ENCODE measurements around the gene TCF7L2.

TCF7L2 gene

DNA sequence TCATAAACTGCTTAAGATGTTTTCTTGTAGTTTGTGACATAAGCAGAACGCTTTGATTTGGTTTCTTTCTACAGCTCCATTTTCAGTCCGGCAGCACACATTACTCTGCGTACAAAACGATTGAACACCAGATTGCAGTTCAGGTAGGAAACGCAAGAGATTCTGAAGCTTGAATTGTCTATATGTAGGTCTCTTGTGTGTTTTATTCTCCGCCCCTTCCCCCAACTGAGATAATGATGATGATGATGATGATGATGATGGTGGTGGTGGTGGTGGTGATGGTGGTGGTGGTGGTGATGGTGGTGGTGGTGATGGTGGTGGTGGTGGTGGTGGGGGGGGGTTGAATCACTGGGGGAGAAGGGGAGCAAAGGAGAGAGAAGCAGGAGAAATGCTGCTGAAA is 14.4 kb downstream of the TCF7L2 start:
- DNase-seq (ENCODE audit: low spot score) = no peak

DNA sequence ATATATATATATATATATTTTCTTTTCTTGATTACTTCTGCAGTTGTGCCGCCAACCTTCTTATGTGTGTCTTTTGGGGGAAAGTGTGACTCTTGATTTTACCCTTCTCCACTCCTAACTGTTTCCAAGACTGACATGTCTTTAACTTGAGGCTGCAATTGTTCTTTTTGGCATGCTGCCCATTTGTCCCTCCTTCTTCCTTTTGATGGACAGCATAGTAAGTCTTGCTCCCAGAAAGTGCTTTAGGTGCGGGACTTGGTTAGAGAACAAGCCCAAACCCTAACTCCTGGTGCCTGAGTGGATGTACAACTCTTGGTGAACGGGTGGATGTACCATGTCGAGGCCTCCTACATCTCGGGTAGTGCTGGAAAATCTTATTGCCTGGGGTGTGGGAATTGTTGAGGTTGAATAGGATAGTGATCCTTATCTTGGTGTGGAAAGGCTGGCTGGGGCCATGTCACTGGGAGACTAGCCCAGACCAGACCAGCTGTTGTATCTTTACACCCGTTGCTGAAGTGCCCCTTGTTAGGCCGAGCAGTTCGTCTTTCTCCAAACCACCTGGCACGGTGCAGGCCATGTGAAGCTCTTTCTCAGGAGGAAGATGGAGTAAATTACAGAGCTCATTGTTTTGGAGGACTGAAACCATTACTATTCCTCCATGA is 16.3 kb downstream of the TCF7L2 start:
- DNase-seq (ENCODE audit: low spot score) = no peak

DNA sequence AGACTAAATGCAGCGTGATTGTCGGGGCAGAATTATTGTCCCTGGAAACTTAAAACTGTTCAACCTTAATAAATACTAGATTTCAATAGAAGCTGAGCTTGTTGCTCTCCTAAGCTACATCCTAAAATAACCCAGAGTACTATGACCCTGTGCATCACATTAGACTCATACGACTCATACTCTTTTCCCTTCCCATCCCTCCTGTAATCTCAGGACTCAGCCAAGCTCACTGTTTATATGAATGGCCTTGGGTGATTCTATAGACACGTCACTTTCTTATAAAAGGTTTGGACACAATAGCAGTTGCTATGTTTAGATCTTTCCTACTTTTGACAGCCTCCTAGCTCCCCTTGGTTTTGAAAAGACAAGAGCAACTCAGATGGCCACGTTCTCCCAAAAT is 17.2 kb downstream of the TCF7L2 start:
- no peak for DNase-seq (ENCODE audit: low spot score)

DNA sequence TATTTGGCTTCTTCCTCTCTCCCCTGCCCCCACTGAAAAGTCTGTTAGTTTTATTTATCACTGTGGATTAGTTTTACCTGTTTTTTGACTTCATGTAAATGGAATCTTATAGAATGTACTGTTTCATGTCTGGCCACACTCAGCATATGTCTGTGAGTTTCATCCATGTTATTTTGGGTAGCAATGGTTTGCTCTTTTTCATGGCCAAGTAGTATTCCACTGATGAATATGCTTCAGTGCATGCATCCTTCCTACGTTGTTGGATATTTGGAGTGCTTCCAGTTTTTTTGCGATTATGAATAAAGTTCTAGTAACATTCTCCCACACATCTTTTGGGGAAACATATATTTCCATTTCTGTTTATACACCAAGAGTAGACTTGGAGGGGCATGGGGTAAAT is 19.1 kb downstream of the TCF7L2 start:
- no peak for DNase-seq (ENCODE audit: low spot score)

DNA sequence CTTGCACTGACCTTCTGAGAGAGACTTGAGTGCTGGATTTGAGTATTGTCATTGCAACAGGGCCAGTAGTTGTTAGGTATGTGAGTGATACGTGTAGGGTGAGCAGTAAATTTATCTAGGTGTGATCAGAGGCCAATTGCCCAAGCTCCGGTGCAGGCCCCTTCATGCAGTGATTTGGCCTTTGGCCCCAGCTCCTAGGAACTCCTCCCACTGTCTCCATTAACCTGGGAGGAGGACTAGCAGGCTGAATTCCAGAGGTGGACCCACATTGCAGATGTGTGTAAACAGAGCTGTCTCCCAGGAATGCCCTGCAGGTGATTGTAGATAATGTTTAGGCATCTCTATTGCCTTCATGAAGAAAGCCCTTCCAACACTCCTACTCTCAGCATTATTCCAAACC is 19.5 kb downstream of the TCF7L2 start:
- DNase-seq (ENCODE audit: low spot score) = no peak

DNA sequence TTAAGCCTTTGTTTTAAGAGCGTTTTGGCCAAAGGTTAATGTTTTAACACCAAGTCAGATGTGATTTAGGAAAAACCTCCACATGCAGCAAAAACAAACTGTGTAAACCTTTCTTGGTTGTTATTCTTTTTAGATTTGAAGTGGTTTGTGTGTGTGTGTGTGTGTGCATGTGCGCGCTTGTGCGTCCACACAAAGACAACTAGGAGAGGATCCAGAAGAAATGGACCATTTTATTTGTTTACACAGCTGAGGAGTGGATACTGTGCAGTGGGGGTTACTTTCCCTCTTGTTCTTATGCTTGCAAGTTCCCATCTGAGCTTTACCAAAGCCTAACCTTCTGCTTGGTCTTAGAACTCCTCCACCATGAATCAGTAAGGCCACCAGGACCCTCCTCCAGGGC is 20.0 kb downstream of the TCF7L2 start:
- DNase-seq (ENCODE audit: low spot score) = no peak

DNA sequence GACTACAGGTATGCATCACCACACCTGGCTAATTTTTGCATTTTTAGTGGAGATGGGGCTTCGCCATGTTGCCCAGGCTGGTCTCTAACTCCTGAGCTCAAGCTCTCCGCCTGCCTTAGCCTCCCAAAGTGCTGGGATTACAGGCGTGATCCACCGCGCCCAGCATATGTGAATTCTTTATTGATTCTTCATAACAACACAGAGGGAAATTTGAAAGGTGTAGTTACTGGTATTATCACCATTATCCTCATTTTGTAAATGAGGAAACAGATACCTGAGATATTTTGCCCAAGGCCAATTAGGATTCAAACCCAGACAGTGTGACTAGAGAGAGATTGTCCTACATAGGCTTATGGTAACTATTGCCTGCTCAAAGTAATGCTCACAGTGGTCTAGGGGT is 22.6 kb downstream of the TCF7L2 start:
- no peak for DNase-seq (ENCODE audit: low spot score)

DNA sequence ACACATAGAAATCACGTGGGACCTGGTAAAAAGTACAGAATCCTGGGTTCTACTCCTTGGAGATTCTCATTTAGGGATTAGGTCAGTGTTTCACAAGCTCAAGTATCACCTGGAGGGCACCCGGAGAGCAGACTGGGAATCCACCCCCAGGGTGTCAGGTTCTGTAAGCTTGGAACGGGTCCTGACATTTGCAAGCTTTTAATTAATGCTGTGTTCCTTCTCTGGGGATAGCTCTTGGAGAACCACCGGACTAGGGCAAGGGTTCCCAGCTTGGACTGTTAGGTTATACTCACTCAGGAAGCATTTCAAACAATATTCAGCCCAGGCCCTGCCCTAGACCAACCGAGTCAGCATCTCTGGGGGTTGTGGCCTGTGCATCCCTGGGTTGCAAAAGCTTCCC is 23.0 kb downstream of the TCF7L2 start:
- no peak for DNase-seq (ENCODE audit: low spot score)

DNA sequence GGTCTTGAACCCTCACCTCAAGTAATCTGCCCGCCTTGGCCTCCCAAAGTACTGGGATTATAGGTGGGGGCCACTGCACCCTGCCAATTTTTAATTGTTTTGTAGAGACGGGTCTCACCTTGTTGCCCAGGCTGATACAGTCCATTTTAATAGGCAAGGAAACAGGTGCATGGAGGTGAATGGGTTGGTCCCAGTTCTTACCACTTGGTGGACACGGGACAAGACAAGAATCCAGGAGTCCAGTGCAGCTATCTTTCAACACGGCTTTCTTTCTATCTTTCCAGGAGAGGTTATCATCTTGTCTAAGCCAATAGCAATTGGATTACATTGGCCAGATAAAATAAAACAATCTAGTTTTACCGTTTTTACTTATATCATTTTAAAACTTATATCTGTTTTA is 23.8 kb downstream of the TCF7L2 start:
- no peak for DNase-seq (ENCODE audit: low spot score)

DNA sequence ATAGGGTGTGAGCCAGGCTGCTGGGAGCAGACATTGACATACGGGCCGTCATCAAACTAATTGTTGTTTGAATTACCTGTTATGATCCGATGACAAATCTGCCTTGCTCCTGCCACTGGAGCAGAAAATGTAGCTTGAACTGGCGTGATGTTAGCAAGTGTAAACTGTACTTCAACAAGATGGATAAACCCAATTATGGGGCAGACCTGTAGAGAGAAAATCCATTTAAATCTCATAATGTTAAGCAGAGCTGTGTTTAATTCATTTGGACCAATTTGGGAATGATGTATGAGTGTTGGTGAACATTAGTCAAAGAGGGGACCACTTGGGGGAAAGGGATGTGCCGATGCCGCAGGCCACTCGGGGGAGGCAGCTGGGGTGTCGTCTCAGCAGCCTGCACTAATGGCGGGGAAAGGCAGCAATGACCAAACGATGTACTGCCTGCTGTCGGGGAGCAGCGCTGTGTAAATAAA is 27.4 kb downstream of the TCF7L2 start:
- no peak for DNase-seq (ENCODE audit: low spot score)

DNA sequence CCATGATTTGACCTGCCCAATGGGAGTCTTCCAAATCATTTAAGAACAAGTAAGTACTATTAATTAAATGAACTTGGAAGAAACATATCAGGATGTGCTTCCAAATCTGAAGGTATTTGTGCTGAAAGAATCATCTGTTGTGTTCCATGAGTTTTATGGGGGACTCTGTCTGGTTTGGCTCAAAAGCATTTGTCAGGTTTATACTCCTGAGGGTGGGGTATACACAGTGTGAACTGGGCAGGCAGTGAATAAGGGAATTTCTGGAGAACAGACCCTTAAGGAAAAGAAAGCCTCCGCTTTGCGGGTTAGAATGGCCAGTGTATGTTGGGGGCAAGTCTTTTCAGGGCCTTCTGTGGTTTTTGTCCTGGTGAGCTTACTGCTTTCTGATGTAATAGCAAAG is 29.9 kb downstream of the TCF7L2 start:
- DNase-seq (ENCODE audit: low spot score) = no peak

DNA sequence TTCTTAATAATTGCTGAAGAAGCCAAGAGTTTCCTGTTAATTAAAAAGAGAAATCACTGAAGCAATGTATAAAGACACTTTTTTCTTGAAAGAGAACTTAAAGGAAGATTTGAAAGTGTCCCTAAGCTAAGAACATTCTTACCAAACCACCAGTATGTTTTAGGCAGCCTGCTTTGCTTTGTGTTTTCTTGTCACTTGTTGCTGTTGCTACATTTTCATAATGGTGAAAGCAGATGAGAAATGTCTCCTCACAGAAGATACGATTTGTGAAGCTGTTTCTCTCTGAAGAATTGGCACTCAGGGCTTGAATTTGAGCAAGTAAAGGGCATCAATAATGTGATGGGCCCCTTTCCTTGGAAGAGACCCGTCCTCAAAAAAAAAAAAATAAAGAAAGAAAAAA is 30.9 kb downstream of the TCF7L2 start:
- DNase-seq (ENCODE audit: low spot score) = no peak

DNA sequence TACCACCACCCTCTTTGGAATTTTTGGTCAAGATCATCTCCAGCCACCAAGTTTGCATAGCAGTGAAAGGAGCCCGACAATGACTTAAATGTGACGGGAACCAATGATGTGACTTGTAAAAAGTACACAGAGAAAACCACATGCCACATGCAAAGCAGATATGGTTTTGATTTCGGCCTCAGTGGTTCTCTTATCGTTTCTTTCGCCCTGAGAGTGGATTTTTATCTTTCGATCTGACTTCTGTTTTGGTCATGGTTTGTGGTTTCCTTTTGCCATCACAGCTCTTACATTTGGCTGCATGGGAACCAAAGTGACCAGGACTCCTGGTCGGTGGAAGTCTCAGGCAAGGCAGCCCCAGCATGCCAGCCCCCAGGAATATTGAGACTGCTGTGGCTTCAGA is 31.5 kb downstream of the TCF7L2 start:
- DNase-seq (ENCODE audit: low spot score) = no peak

DNA sequence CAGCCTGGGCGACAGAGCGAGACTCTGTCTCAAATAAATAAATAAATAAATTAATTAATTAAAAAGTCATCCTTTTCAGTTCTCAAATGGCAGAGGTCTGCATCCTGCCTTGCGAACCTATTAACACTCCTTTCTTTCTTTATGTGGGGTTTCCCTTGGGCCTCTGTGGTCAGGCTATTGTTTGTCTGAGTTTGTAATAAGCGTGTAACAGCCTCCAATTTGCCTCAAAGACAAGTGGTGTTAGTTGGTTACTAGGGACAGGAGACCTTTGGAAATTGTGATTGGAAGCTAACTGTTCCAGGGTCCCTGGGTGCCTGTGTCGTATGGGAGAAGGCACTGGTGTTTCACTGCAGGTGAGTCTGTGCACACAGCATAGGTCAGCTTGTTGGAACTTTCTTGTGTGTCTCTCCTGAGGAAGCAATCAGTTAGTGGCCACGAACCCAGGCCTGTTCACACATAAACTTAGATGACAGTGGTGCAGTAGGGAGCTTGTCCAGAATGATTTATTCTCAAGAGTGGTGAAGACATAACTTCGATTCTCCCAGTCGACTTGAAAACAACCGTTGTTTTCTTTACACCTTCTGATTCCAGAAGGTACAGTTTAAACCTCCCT is 33.5 kb downstream of the TCF7L2 start:
- DNase-seq (ENCODE audit: low spot score) = no peak

DNA sequence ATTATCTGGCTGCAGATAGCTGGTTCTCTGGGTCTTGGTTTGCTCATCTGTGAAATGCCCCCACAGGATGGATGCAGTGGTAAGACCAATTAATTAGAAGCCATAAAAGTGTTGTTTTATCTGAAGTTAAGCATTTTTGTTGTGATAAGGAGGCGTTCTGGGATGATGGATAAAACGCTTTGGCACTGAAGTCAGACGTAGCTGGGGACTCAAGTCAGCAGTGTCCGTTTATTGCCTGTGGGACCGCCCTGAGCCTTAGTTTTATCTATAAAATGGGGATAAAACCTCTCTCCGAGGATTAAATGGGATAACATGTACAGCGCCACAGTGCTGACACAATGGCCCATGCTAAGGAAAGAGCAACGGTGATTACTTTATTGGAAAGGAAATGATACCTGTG is 34.7 kb downstream of the TCF7L2 start:
- no peak for DNase-seq (ENCODE audit: low spot score)

DNA sequence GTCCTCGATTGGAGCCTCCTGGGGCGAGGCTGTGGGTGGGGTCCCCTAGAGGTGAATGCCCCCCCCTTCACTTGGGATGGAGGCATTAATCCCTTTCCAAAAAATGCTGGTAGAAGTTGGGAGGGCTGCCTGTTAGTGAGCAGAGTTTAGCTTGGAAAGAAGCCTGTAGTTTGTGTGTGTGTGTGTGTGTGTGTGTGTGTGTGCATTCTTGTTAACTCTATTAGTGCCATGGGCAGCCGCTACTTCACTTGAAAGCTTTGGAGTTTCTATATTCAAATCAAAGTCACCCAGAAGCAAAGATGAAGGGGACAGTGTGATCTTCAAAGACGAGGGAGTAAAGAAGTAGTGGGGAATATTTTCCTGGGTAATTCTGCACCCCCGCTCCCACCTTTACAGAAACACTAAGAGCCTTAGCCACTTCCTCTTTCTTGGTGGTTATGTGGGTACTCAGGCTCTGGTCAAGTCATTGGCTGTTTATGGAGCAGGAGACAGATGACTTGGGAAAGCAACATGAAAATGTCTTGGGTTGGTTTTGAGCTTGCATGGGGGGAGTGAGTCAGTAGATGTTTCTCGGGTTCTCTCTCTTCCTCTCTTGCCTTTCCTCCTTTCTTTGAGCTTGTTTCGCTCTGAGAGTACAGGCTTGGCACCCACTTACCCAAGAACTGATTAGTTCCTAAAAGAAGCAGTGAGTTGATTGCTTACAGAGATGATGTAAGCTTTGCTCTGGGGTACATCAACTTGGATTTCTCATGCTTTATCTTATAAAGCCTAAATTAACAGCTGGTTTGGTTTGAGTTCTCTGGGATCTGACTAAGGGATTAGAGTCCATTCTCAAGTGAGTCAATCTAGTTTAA is 35.9 kb downstream of the TCF7L2 start:
- no peak for DNase-seq (ENCODE audit: low spot score)

DNA sequence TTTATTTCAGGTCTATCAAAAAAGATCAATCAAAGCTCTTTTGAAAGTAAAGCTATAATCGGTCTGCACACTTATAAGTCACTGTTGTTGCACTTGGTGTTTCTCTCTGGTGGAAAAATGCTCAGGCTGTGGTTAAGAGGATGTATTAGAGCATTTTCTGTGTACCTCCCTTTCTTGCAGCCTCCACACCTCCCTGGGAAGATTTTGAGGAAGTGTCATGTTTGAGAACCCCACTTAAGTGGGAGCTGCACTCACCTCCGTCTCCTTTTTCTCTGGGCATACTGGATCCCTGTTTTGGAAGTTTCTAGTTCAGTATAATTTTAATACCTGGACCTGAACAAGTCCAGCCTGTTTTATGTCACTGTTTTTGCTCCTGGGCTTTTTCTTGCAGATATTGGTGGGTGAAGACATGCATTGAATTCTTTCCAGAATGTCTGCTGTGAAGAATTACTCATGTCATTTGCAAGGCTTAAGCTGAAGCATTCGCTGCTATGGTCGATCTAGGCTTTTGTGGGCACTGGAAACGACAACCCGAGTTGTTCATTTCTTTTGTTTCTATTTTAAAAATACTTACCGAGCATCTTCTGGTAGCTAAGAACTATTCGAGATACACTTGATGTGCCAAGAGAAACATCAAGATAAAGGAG is 36.6 kb downstream of the TCF7L2 start:
- no peak for DNase-seq (ENCODE audit: low spot score)

DNA sequence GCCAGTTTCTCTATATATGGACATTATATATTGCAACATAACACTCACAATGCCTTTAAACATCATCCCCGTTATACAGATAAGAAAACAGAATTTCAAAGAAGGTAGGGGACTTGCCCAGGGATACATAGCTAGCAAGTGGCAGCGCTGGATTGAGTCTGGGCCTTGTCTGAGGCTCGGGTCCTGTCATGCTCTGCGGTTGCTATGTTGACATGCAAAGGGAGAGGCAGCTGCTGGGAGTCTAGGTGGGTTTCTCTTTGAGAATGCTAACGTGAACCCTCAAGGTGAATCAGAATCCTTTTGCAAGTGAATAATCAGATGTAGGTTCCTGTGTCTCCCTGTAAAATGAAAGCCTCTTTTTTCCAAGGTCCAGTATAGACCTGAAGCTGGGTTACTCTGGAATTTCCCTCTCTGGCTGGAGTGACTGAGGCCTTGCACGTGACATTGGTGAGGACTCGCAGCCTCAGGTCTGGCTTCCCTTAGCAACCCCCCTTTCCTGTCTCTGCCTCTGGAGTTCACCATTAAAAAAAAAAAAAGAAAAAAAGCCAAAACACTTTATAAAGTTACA is 38.9 kb downstream of the TCF7L2 start:
- no peak for DNase-seq (ENCODE audit: low spot score)

DNA sequence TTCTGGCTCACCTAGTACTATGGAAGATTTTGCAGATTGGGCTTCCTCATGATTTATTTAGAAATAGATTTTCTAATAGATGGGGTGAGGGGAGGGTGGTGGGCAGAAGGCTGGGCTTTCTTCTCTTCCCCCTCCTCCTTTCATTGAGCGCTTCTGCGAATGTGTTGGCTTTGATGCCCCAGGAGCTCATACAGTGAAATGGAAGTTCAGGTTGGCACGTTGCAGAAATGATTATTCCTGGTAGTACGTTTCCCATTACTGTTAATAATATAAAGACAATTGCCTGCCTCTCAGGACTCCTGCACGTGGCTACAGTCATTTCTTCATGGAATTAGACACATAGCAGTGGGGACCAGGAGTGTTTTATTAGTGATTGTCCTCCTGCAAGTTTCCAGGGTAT is 39.8 kb downstream of the TCF7L2 start:
- DNase-seq (ENCODE audit: low spot score) = no peak

DNA sequence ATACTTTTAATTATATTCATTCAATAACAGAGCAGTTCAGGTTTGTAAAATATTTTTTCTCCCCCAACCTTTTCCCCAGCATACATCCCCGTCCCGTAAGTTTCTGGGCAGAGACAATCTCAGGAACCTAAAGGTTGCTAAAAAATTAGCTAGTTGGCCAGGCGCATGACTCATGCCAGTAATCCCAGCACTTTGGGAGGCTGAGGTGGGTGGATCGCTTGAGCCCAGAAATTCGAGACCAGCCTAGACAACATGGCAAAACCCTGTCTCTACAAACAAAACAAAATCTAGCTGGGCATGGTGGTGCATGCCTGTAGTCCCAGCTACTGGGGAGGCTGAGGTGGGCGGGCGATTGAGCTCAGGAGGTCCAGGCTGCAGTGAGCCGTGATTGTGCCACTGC is 40.2 kb downstream of the TCF7L2 start:
- no peak for DNase-seq (ENCODE audit: low spot score)

DNA sequence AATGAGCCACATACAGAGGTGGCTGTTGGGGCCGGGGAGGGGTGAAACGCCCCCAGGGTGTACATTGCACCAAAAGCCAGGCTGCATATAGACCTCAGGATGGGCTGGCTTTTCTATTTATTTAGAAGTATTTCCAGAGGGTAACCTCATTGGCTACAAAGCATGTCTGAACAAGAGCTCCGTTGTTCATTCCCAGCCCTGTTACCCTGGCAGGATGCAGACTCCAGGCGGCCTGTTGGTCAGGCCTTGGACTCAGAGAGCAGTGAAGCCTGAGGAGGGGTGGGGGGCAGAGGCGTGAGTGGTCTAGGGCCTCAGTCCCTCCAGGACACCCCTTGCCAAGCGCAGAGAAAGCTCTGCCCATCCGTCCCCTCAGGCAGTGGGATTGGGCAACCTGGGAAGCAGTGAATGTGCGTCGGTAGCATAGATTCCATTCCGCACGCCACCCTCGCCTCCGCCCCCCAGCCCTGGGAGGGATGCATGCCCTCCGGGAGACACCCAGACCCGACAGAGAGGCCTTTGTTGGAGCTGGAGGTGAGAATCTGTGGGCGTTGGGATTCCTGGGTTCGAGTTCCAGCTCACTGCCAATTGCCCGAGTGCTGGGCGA is 41.9 kb downstream of the TCF7L2 start:
- no peak for DNase-seq (ENCODE audit: low spot score)

DNA sequence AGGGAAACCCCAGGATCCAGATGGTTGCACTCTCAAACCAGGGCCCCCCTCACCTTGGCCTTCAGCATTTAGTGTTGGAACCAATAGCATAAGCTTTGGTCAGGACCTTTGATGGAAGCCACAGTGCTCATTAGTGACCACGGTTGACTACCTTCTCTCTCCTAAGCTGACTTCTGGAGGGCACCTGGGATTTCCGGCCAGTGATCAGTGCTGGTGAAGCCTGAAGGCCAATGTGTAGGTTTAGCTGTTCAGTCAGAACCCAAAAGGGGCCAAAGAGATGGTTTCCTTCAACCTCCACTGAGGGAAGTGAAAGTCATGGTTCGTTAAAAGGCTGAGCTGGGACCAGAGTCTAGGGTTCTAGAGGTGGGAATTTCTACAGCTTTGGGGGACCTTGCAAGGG is 46.4 kb downstream of the TCF7L2 start:
- no peak for DNase-seq (ENCODE audit: low spot score)

All from cerebellar cortex (tissue), 1 donor.